ENCODE results near the gene CREB3.

GRCh38 chr9:35771534-35771933 is 39.1 kb downstream of the CREB3 start:
- TF ChIP-seq CTCF (conservative IDR thresholded peaks at IDR 0.05; ENCODE audit: low read length) (no peak), EZH2phosphoT487 (IDR thresholded peaks at IDR 0.05; ENCODE audit: borderline replicate concordance) (no peak)

All from Loucy (cell line).